HG03045 (cell line): ENCODE data around the gene OR2F1.

ENCODE experiments used
- ATAC-seq: cut with Tn5 transposase; IDR thresholded peaks from one replicate; pipeline ENCODE4 v1.9.1; 2021; ENCODE audit warnings: mild to moderate bottlenecking, moderate library complexity; ENCODE audit not compliant: unreplicated experiment

Gene OR2F1

GRCh38 chr7:143954544-143954943, at the start of gene OR2F1:
Gene OR2F1, plus strand, starts transcription at chr7:143954844. Its CDS starts 5,127 bp downstream, at chr7:143959971.
- ATAC-seq = no peak

- ATAC-seq = no peak
Observed at GRCh38 chr7:143905509-143905908, 49.1 kb upstream of the OR2F1 start.

- no peak for ATAC-seq
Observed at GRCh38 chr7:143906151-143906550, 48.5 kb upstream of the OR2F1 start.

GRCh38 chr7:143906895-143907294, 47.7 kb upstream of the OR2F1 start:
- no peak for ATAC-seq

- no peak for ATAC-seq
Observed at GRCh38 chr7:143908120-143908519, 46.5 kb upstream of the OR2F1 start.

- ATAC-seq = no peak
Observed at GRCh38 chr7:143909863-143910262, 44.8 kb upstream of the OR2F1 start.

GRCh38 chr7:143910473-143911248, 44.0 kb upstream of the OR2F1 start:
- no peak for ATAC-seq

GRCh38 chr7:143913945-143914615, 40.6 kb upstream of the OR2F1 start:
- no peak for ATAC-seq

GRCh38 chr7:143914938-143915652, 39.5 kb upstream of the OR2F1 start:
- ATAC-seq = no peak

- ATAC-seq = no peak
Observed at GRCh38 chr7:143924851-143925250, 29.8 kb upstream of the OR2F1 start.

- peak; percentile 59 for ATAC-seq
Observed at GRCh38 chr7:143929224-143929920, 25.3 kb upstream of the OR2F1 start.

- no peak for ATAC-seq
Observed at GRCh38 chr7:143931739-143932138, 22.9 kb upstream of the OR2F1 start.

- no peak for ATAC-seq
Observed at GRCh38 chr7:143934526-143935325, 19.9 kb upstream of the OR2F1 start, which contains the start of gene OR2F2. Gene OR2F2, plus strand, starts transcription at chr7:143935233. Its CDS starts 0 bp downstream, at chr7:143935233.

GRCh38 chr7:143936087-143937009, 18.3 kb upstream of the OR2F1 start:
- no peak for ATAC-seq

GRCh38 chr7:143938379-143939243, 16.0 kb upstream of the OR2F1 start:
- ATAC-seq = no peak

GRCh38 chr7:143945423-143945822, 9.2 kb upstream of the OR2F1 start:
- no peak for ATAC-seq

GRCh38 chr7:143947111-143947510, 7.5 kb upstream of the OR2F1 start:
- ATAC-seq = no peak

- ATAC-seq = no peak
Observed at GRCh38 chr7:143948733-143949132, 5.9 kb upstream of the OR2F1 start.
